IMR-90 (cell line): ENCODE results near the gene CD300LB. TPM values are rescaled to one million over a fixed set of nuclear protein-coding genes. Genes with fewer than 3 reads are reported as not detected.

Experiments
- ATAC-seq: fragments of 200-7000 bp; cut with Tn5 transposase; 2 replicates; pipeline ENCODE4 v1.9.1; 2020; ENCODE audit warnings: low read depth, mild to moderate bottlenecking, moderate library complexity
- BruUV-seq: library from RNA; stranded (reverse); fragments of 400-500 nt; replicated peaks from 2 replicates; lab custom pipeline; 2021; lab: Mats Ljungman, UMichigan
- CTCF ChIA-PET: fragments of 300-600 bp; formaldehyde crosslinking; extraction: SDS; loops from one replicate; lab custom pipeline; 2021; ENCODE audit warnings: antibody characterized with exemption; lab: Yijun Ruan, JAX
- POLR2A ChIA-PET: fragments of 300-600 bp; sonication (Branson Sonifier 250); formaldehyde crosslinking; loops from one replicate; lab custom pipeline; 2022; ENCODE audit warnings: antibody characterized with exemption; ENCODE audit not compliant: unreplicated experiment; lab: Charles Lee
- DNase-seq: peaks from one replicate; pipeline ENCODE4 v3.0.0; 2013
- H2AFZ ChIP-seq: replicated peaks from 2 replicates; pipeline ENCODE3; 2013; ENCODE audit warnings: low read length, mild to moderate bottlenecking; ENCODE audit not compliant: poor library complexity
- H2AK5ac ChIP-seq: 2 replicates; pipeline ENCODE4 v1.6.1; 2013; ENCODE audit warnings: low read depth, low read length, inconsistent platforms
- H2AK9ac ChIP-seq: replicated peaks from 2 replicates; pipeline ENCODE3; 2013; ENCODE audit warnings: mild to moderate bottlenecking, low read depth, low read length, moderate library complexity; ENCODE audit not compliant: poor library complexity
- H2BK120ac ChIP-seq: 2 replicates; pipeline ENCODE4 v1.6.1; 2013; ENCODE audit warnings: low read depth, low read length, inconsistent platforms
- H2BK15ac ChIP-seq: 3 replicates; pipeline ENCODE4 v1.6.1; 2013; ENCODE audit warnings: low read depth, low read length, inconsistent platforms
- H2BK20ac ChIP-seq: 2 replicates; pipeline ENCODE4 v1.6.1; 2013; ENCODE audit warnings: low read depth, mild to moderate bottlenecking, inconsistent platforms, low read length, moderate library complexity
- H2BK5ac ChIP-seq: 2 replicates; pipeline ENCODE4 v1.6.1; 2013; ENCODE audit warnings: mild to moderate bottlenecking, low read depth, low read length, inconsistent platforms; ENCODE audit not compliant: poor library complexity, severe bottlenecking
- H3K14ac ChIP-seq: replicated peaks from 2 replicates; pipeline ENCODE4 v1.6.1; 2013; ENCODE audit warnings: low read depth, low read length, inconsistent platforms
- H3K18ac ChIP-seq: 2 replicates; pipeline ENCODE4 v1.6.1; 2013; ENCODE audit warnings: low read depth, low read length, control low read depth
- H3K23ac ChIP-seq: 2 replicates; pipeline ENCODE4 v1.6.1; 2013; ENCODE audit warnings: low read depth, low read length, inconsistent platforms
- H3K27ac ChIP-seq: 2 replicates; pipeline ENCODE4 v1.5.1; 2013; ENCODE audit warnings: mild to moderate bottlenecking, control low read depth, low read length; ENCODE audit not compliant: insufficient read depth
- H3K27me3 ChIP-seq: 2 replicates; pipeline ENCODE4 v1.6.1; 2013; ENCODE audit warnings: low read length; ENCODE audit not compliant: control insufficient read depth, insufficient read depth
- H3K36me3 ChIP-seq: 2 replicates; pipeline ENCODE4 v1.6.1; 2013; ENCODE audit warnings: low read length, mixed read lengths; ENCODE audit not compliant: control insufficient read depth, insufficient read depth
- H3K4ac ChIP-seq: 2 replicates; pipeline ENCODE4 v1.6.1; 2013; ENCODE audit warnings: low read depth, low read length, inconsistent platforms
- H3K4me1 ChIP-seq: 2 replicates; pipeline ENCODE4 v1.6.1; 2013; ENCODE audit warnings: low read length, mixed read lengths; ENCODE audit not compliant: control insufficient read depth, insufficient read depth
- H3K4me2 ChIP-seq: 2 replicates; pipeline ENCODE4 v1.6.1; 2013; ENCODE audit warnings: low read depth, mild to moderate bottlenecking, control low read depth, low read length, moderate library complexity
- H3K4me3 ChIP-seq: 2 replicates; pipeline ENCODE4 v1.5.1; 2013; ENCODE audit warnings: low read depth, mild to moderate bottlenecking, control low read depth, low read length, moderate library complexity; ENCODE audit not compliant: insufficient read depth
- H3K56ac ChIP-seq: 2 replicates; pipeline ENCODE4 v1.6.1; 2013; ENCODE audit warnings: low read length, inconsistent platforms; ENCODE audit not compliant: insufficient read depth; ENCODE audit errors: extremely low read depth
- H3K79me1 ChIP-seq, 2 experiments: 2 replicates each; pipeline ENCODE4 v1.6.1; 2013; ENCODE audit warnings: low read length in 2 of 2, inconsistent platforms in 1 of 2, low read depth in 1 of 2
- H3K9ac ChIP-seq: 2 replicates; pipeline ENCODE4 v1.6.1; 2013; ENCODE audit warnings: low read depth, low read length, control low read depth
- H3K9me1 ChIP-seq: 2 replicates; pipeline ENCODE4 v1.6.1; 2013; ENCODE audit warnings: low read length, inconsistent platforms; ENCODE audit not compliant: insufficient read depth
- H3K9me3 ChIP-seq: 2 replicates; pipeline ENCODE4 v1.6.1; 2013; ENCODE audit warnings: low read length; ENCODE audit not compliant: control insufficient read depth, insufficient read depth
- H4K20me1 ChIP-seq: 2 replicates; pipeline ENCODE4 v1.6.1; 2013; ENCODE audit warnings: low read length, inconsistent platforms; ENCODE audit not compliant: insufficient read depth
- H4K5ac ChIP-seq: 2 replicates; pipeline ENCODE4 v1.6.1; 2013; ENCODE audit warnings: mild to moderate bottlenecking, low read depth, low read length, control low read depth
- H4K8ac ChIP-seq, 2 experiments: 2 replicates each; pipeline ENCODE4 v1.6.1; 2013; ENCODE audit warnings: low read depth in 2 of 2, low read length in 2 of 2, control low read depth in 1 of 2, inconsistent platforms in 1 of 2
- H4K91ac ChIP-seq: 2 replicates; pipeline ENCODE4 v1.6.1; 2013; ENCODE audit warnings: low read depth, low read length, inconsistent platforms; ENCODE audit not compliant: insufficient read depth
- BHLHE40 ChIP-seq: fragments of 150-350 bp; IDR thresholded peaks from 2 replicates; pipeline ENCODE4 v1.6.1; 2016; ENCODE audit warnings: mild to moderate bottlenecking, low read depth, low read length
- CEBPB ChIP-seq: IDR thresholded peaks from 2 replicates; pipeline ENCODE4 v1.6.1; 2012; ENCODE audit warnings: low read depth, low read length, improper control_type of control experiment
- CHD1 ChIP-seq: IDR thresholded peaks from 2 replicates; pipeline ENCODE4 v1.6.1; 2012; ENCODE audit warnings: low read depth, low read length, improper control_type of control experiment
- CTCF ChIP-seq: conservative IDR thresholded peaks from 2 replicates; pipeline ENCODE4 v1.5.1; 2012; ENCODE audit warnings: mild to moderate bottlenecking, low read depth, low read length, improper control_type of control experiment
- ELK1 ChIP-seq: fragments of 150-350 bp; IDR thresholded peaks from 2 replicates; pipeline ENCODE4 v1.6.1; 2016; ENCODE audit warnings: low read depth, mild to moderate bottlenecking, low read length, moderate library complexity, borderline replicate concordance
- FOS ChIP-seq: fragments of 150-350 bp; IDR thresholded peaks from 2 replicates; pipeline ENCODE4 v1.6.1; 2016; ENCODE audit warnings: low read depth, low read length
- MAFK ChIP-seq: IDR thresholded peaks from 2 replicates; pipeline ENCODE4 v1.6.1; 2012; ENCODE audit warnings: low read depth, low read length, improper control_type of control experiment
- MAZ ChIP-seq: IDR thresholded peaks from 2 replicates; pipeline ENCODE4 v1.6.1; 2012; ENCODE audit warnings: low read depth, mild to moderate bottlenecking, low read length, improper control_type of control experiment, moderate library complexity, borderline replicate concordance
- MXI1 ChIP-seq: IDR thresholded peaks from 2 replicates; pipeline ENCODE4 v1.6.1; 2012; ENCODE audit warnings: low read depth, mild to moderate bottlenecking, low read length, moderate library complexity, borderline replicate concordance
- NFE2L2 ChIP-seq: fragments of 150-350 bp; IDR thresholded peaks from 2 replicates; pipeline ENCODE4 v1.6.1; 2016; ENCODE audit warnings: low read depth, mild to moderate bottlenecking, low read length
- POLR2A ChIP-seq: IDR thresholded peaks from 2 replicates; pipeline ENCODE4 v1.6.1; 2012; ENCODE audit warnings: mild to moderate bottlenecking, low read depth, low read length
- RAD21 ChIP-seq: IDR thresholded peaks from 2 replicates; pipeline ENCODE4 v1.6.1; 2012; ENCODE audit warnings: low read length, improper control_type of control experiment
- RCOR1 ChIP-seq: IDR thresholded peaks from 2 replicates; pipeline ENCODE4 v1.6.1; 2012; ENCODE audit warnings: mild to moderate bottlenecking, low read length, improper control_type of control experiment; ENCODE audit not compliant: insufficient replicate concordance
- RFX5 ChIP-seq: IDR thresholded peaks from 2 replicates; pipeline ENCODE4 v1.8.0; 2012; ENCODE audit warnings: low read depth, mild to moderate bottlenecking, low read length, moderate library complexity
- SMC3 ChIP-seq: fragments of 150-350 bp; IDR thresholded peaks from 2 replicates; pipeline ENCODE4 v1.6.1; 2016; ENCODE audit warnings: low read depth, mild to moderate bottlenecking, antibody characterized with exemption, low read length, moderate library complexity
- WGBS, 2 experiments: methylation state at CpG; one replicate each; pipeline versions ENCODE4 v1.1.5 to v1.1.7; 2013; ENCODE audit warnings: missing lambda C conversion rate in 2 of 2; ENCODE audit not compliant: insufficient read length in 1 of 2; ENCODE audit errors: extremely low coverage in 2 of 2; 5-methylcytosine and 5-hydroxymethylcytosine counted together
- dilution Hi-C: fragments of 300-500 bp; cut with HindIII; formaldehyde crosslinking; loops from one replicate; pipeline ENCODE4 v1.14.3; 2018; ENCODE audit warnings: low sequenced_read_pairs; ENCODE audit not compliant: unreplicated experiment
- in situ Hi-C: fragments of 300-500 bp; cut with MboI; formaldehyde crosslinking; loops from 3 replicates; pipeline ENCODE4 v1.14.3; 2019; ENCODE audit warnings: low sequenced_read_pairs, inconsistent platforms, mixed read lengths
- intact Hi-C: fragments of 100-400 bp; cut with micrococcal nuclease; formaldehyde crosslinking; loops from 2 replicates; pipeline ENCODE4 v1.10.0; 2022
- polyA plus RNA-seq, 3 experiments: library from polyadenylated mRNA; depleted of rRNA; stranded (reverse); fragments of >200 nt; gene quantifications; 2 replicates each; pipeline ENCODE4 v1.2.3, GENCODE V29; 2012; ENCODE audit warnings: low replicate concordance in 1 of 3
- total RNA-seq: library from RNA; depleted of rRNA; stranded (reverse); fragments of >200 nt; gene quantifications from 2 replicates; pipeline ENCODE4 v1.2.3, GENCODE V29; 2012
- TF ChIP-seq, protein P1 (sequence below): fragments of 150-350 bp; IDR thresholded peaks from 2 replicates; pipeline ENCODE4 v1.6.1; 2017; ENCODE audit warnings: mild to moderate bottlenecking, antibody characterized with exemption, low read length, low read depth

CD300LB gene
- total and polyA plus RNA-seq, 2 of the 4 experiments (the other 2 are of a cell fraction) = not detected

- no peaks in the 10 kb centered on the region for H3K9me1 ChIP-seq
- no peak overlapping the region for H3K9ac ChIP-seq
- H3K4me2 ChIP-seq = no peak overlapping the region
- no peak overlapping the region for H2BK120ac ChIP-seq
- CTCF ChIA-PET = no interaction called here
- H3K27me3 ChIP-seq = no peaks in the 10 kb centered on the region
- H3K14ac ChIP-seq = no peak overlapping the region
- no peaks in the 10 kb centered on the region for H3K79me1 ChIP-seq
- H3K4me1 ChIP-seq = no peaks in the 10 kb centered on the region
- peaks cover 9% of the 10 kb centered on the region for H3K9me3 ChIP-seq
- no peak overlapping the region for H2AK5ac ChIP-seq
- DNase-seq (no peak), ATAC-seq (no peak)
- H3K27ac ChIP-seq = no peak overlapping the region
- no peak overlapping the region for H2AK9ac ChIP-seq
- no peaks in the 10 kb centered on the region for H4K20me1 ChIP-seq
- intact Hi-C loops = no loop called here
- TF ChIP-seq MXI1 (no peak), MAZ (no peak), RCOR1 (no peak), CTCF (no peak), CHD1 (no peak), ELK1 (no peak), CEBPB (no peak), NFE2L2 (no peak), RAD21 (no peak), POLR2A (no peak), RFX5 (no peak), BHLHE40 (no peak), SMC3 (no peak), MAFK (no peak), FOS (no peak)
- TF ChIP-seq, protein P1, sequence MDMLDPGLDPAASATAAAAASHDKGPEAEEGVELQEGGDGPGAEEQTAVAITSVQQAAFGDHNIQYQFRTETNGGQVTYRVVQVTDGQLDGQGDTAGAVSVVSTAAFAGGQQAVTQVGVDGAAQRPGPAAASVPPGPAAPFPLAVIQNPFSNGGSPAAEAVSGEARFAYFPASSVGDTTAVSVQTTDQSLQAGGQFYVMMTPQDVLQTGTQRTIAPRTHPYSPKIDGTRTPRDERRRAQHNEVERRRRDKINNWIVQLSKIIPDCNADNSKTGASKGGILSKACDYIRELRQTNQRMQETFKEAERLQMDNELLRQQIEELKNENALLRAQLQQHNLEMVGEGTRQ = no peak
- H3K56ac ChIP-seq = no peak overlapping the region
- no peak overlapping the region for H4K8ac ChIP-seq
- WGBS, 2 experiments = 40% methylated on average over 1 of the region's 5 CpGs; no CpG with 5 or more reads in 1 of the 2 experiments
- no peak overlapping the region for H2BK20ac ChIP-seq
- no peak overlapping the region for H3K4me3 ChIP-seq
- H4K91ac ChIP-seq = no peak overlapping the region
- no peak overlapping the region for H3K23ac ChIP-seq
- H3K18ac ChIP-seq = no peak overlapping the region
- BruUV-seq = no TSS peak
- no peaks in the 10 kb centered on the region for H3K36me3 ChIP-seq
- in situ Hi-C loops = no loop called here
- H4K5ac ChIP-seq = no peak overlapping the region
- no peak overlapping the region for H2BK15ac ChIP-seq
- H3K4ac ChIP-seq = no peak overlapping the region
- no peak overlapping the region for H2AFZ ChIP-seq
- H2BK5ac ChIP-seq = no peak overlapping the region
- dilution Hi-C loops = no loop called here
- POLR2A ChIA-PET = no interaction called here
Measured at GRCh38 chr17:74574489-74575142, 43.3 kb upstream of the CD300LB start.
